Tibial nerve (tissue), 4 donors: ENCODE measurements around the gene GPR22. TPM values are rescaled to one million over a fixed set of nuclear protein-coding genes. Genes with fewer than 3 reads are reported as not detected.

Source experiments
- DNase-seq, 2 donors: peaks; one replicate each; pipeline ENCODE4 v3.0.0-alpha.2; 2019; ENCODE audit warnings: low spot score in 2 of 2
- H3K27ac ChIP-seq, 4 donors: fragments of 200-600 bp; sonication (generic) in 3 of 4; one replicate each; pipeline ENCODE4 v1.5.1; 2017 to 2019; ENCODE audit warnings: mild to moderate bottlenecking in 1 of 4
- H3K27me3 ChIP-seq, 2 donors: fragments of 200-600 bp; sonication (generic) in 1 of 2; one replicate each; pipeline versions ENCODE4 v1.5.1 to v1.6.0; 2017 to 2019
- H3K36me3 ChIP-seq, 3 donors: fragments of 200-600 bp; sonication (generic); one replicate each; pipeline ENCODE4 v1.5.1; 2018 to 2019
- H3K4me1 ChIP-seq, 4 donors: fragments of 200-600 bp; sonication (generic) in 3 of 4; one replicate each; pipeline ENCODE4 v1.5.1; 2017 to 2019
- H3K4me3 ChIP-seq, 4 donors: fragments of 200-600 bp; sonication (generic) in 3 of 4; one replicate each; pipeline ENCODE4 v1.5.1; 2017 to 2019; ENCODE audit warnings: mild to moderate bottlenecking in 1 of 4, moderate library complexity in 1 of 4
- H3K9me3 ChIP-seq, 4 donors: fragments of 200-600 bp; sonication (generic) in 3 of 4; one replicate each; pipeline ENCODE4 v1.5.1; 2017 to 2019
- CTCF ChIP-seq, 5 experiments: fragments of 200-600 bp in 3 of 5; fragments of 450-650 bp in 2 of 5; sonication (generic) in 3 of 5; IDR thresholded peaks; one replicate each; pipeline ENCODE4 v1.5.1; 2016 to 2019; ENCODE audit warnings: antibody characterized with exemption in 5 of 5, mild to moderate bottlenecking in 3 of 5, moderate library complexity in 2 of 5
- EP300 ChIP-seq, 2 donors: sonication (generic); formaldehyde crosslinking; IDR thresholded peaks; one replicate each; pipeline ENCODE4 v1.6.1; 2017; ENCODE audit warnings: antibody characterized with exemption in 2 of 2, mild to moderate bottlenecking in 1 of 2
- POLR2A ChIP-seq, 2 donors: fragments of 450-650 bp; IDR thresholded peaks; one replicate each; pipeline ENCODE4 v1.6.1; 2017; ENCODE audit warnings: antibody characterized with exemption in 2 of 2, mild to moderate bottlenecking in 2 of 2, moderate library complexity in 2 of 2
- WGBS, 2 donors: methylation state at CpG; one replicate each; pipeline ENCODE4 v1.1.5; 2018; 5-methylcytosine and 5-hydroxymethylcytosine counted together
- small RNA-seq: library from RNA; depleted of rRNA; stranded (forward); fragments of <200 nt; gene quantifications from one replicate; pipeline ENCODE3, GENCODE V24; 2016
- total RNA-seq, 4 donors: library from RNA; depleted of rRNA; stranded (reverse); fragments of >200 nt; gene quantifications; one replicate each; pipeline ENCODE4 v1.1.0, GENCODE V29; 2016

GPR22 gene
- total RNA-seq, 4 donors from 2014 or later = not detected

GRCh38 chr7:107505997-107506673, 36.3 kb downstream of the GPR22 start:
- 96 to 100% methylated on average over 2 of the region's 2 CpGs for WGBS, 2 donors
- peaks cover 0 to 22% (median 0%) of the 10 kb centered on the region in 3 donors for H3K36me3 ChIP-seq
- H3K4me3 ChIP-seq = no peak overlapping the region
- no peaks in the 10 kb centered on the region for H3K4me1 ChIP-seq
- no peaks in the 10 kb centered on the region for H3K9me3 ChIP-seq
- DNase-seq = no peak
- TF ChIP-seq CTCF (IDR thresholded peaks at IDR 0.05) (no peak), EP300 (IDR thresholded peaks at IDR 0.05) (no peak), POLR2A (IDR thresholded peaks at IDR 0.05) (no peak)
- H3K27me3 ChIP-seq = no peaks in the 10 kb centered on the region
- H3K27ac ChIP-seq = no peak overlapping the region

- Histone ChIP-seq H3K4me1 (no peaks in the 10 kb centered on the region), H3K4me3 (no peak overlapping the region), H3K27ac (no peak overlapping the region), H3K36me3 (peaks cover 0 to 22% (median 0%) of the 10 kb centered on the region in 3 donors), H3K27me3 (no peaks in the 10 kb centered on the region), H3K9me3 (no peaks in the 10 kb centered on the region)
- DNase-seq = peak in 1 of 2 donors; percentile 7
- WGBS, 2 donors = 74% methylated on average over 7 of the region's 7 CpGs
- no peak for TF ChIP-seq EP300 (IDR thresholded peaks at IDR 0.05)
Measured at GRCh38 chr7:107506674-107507339, 37.0 kb downstream of the GPR22 start.

Small RNA genes lying within 50 kb of the gene (small RNA-seq; reads per million reads assigned to genes)
- gene AC002381.1 = not detected

Other genes starting within 250 kb of the GPR22 start
- 10 to 100 TPM; 26.7 to 35.7 (median 32.6) TPM for gene COG5, start 93.9 kb downstream of the GPR22 start, total RNA-seq
- gene DUS4L, start 93.9 kb downstream of the GPR22 start, total RNA-seq = 10 to 100 TPM in 1 of 4 donors, 1 to 10 TPM in 3; 5.3 to 10.2 (median 8.5) TPM
- 100 to 1,000 TPM in 3 of 4 donors, 10 to 100 TPM in 1; 48.9 to 235 (median 121) TPM for gene BCAP29, start 110.2 kb downstream of the GPR22 start, total RNA-seq
- gene SLC26A4, start 190.8 kb downstream of the GPR22 start, total RNA-seq = under 1 TPM; 0.39 to 0.66 (median 0.51) TPM